Adipocyte (in vitro differentiated cells): ENCODE results near the gene METTL16.
"Not testable (repeated sequence)": the region's sequence is repeated elsewhere in the genome, so short reads cannot be mapped to it uniquely, and the experiment has no call there.

Source experiments
- DNase-seq: peaks from one replicate; pipeline ENCODE4 v3.0.0-alpha.2; 2015; ENCODE audit warnings: low read depth
- H3K27me3 ChIP-seq: replicated peaks from 2 replicates; pipeline ENCODE4 v1.7.0; 2013; ENCODE audit warnings: mild to moderate bottlenecking, low read length, moderate library complexity; ENCODE audit not compliant: control insufficient read depth, insufficient read depth
- H3K36me3 ChIP-seq: 2 replicates; pipeline ENCODE4 v1.7.0; 2013; ENCODE audit warnings: low read length, mild to moderate bottlenecking, moderate library complexity; ENCODE audit not compliant: control insufficient read depth, insufficient read depth, severe bottlenecking
- H3K4me1 ChIP-seq: 2 replicates; pipeline ENCODE4 v1.7.0; 2013; ENCODE audit warnings: mild to moderate bottlenecking, low read length, moderate library complexity; ENCODE audit not compliant: control insufficient read depth, insufficient read depth
- H3K4me3 ChIP-seq: 2 replicates; pipeline ENCODE4 v1.7.0; 2013; ENCODE audit warnings: mild to moderate bottlenecking, low read length, moderate library complexity
- H3K9ac ChIP-seq: 2 replicates; pipeline ENCODE4 v1.7.0; 2013; ENCODE audit warnings: mild to moderate bottlenecking, low read length, moderate library complexity
- H3K9me3 ChIP-seq: 2 replicates; pipeline ENCODE4 v1.7.0; 2013; ENCODE audit warnings: mild to moderate bottlenecking, low read length, moderate library complexity; ENCODE audit not compliant: control insufficient read depth

The METTL16 gene

GRCh38 chr17:2502871-2503580 lies 8.7 kb downstream of the METTL16 start:
- Histone ChIP-seq H3K4me1 (no peaks in the 10 kb centered on the region), H3K4me3 (no peak overlapping the region), H3K9me3 (no peaks in the 10 kb centered on the region), H3K9ac (no peak overlapping the region), H3K27me3 (no peaks in the 10 kb centered on the region), H3K36me3 (no peaks in the 10 kb centered on the region)
- DNase-seq: no peak

GRCh38 chr17:2500446-2500845 lies 11.2 kb downstream of the METTL16 start:
- no peak overlapping the region for H3K9ac ChIP-seq
- no peaks in the 10 kb centered on the region for H3K4me1 ChIP-seq
- H3K36me3 ChIP-seq: peaks cover 6% of the 10 kb centered on the region
- DNase-seq: no peak
- H3K4me3 ChIP-seq: no peak overlapping the region
- no peaks in the 10 kb centered on the region for H3K27me3 ChIP-seq
- H3K9me3 ChIP-seq: no peaks in the 10 kb centered on the region

GRCh38 chr17:2489286-2489685 lies 22.4 kb downstream of the METTL16 start:
- peaks cover 27% of the 10 kb centered on the region for H3K4me1 ChIP-seq
- DNase-seq, H3K27me3 ChIP-seq, H3K36me3 ChIP-seq, H3K9me3 ChIP-seq, H3K4me3 ChIP-seq, H3K9ac ChIP-seq: not testable (repeated sequence)

GRCh38 chr17:2487306-2487705 lies 24.4 kb downstream of the METTL16 start:
- peaks cover 27% of the 10 kb centered on the region for H3K4me1 ChIP-seq
- no peak overlapping the region for H3K9ac ChIP-seq
- no peak for DNase-seq
- H3K9me3 ChIP-seq: no peaks in the 10 kb centered on the region
- H3K4me3 ChIP-seq: no peak overlapping the region
- H3K27me3 ChIP-seq: no peaks in the 10 kb centered on the region
- H3K36me3 ChIP-seq: no peaks in the 10 kb centered on the region

- H3K36me3 ChIP-seq, H3K9ac ChIP-seq, H3K27me3 ChIP-seq, DNase-seq, H3K9me3 ChIP-seq, H3K4me3 ChIP-seq: not testable (repeated sequence)
- H3K4me1 ChIP-seq: peaks cover 27% of the 10 kb centered on the region
Observed at GRCh38 chr17:2486709-2487108, 25.0 kb downstream of the METTL16 start.

GRCh38 chr17:2485970-2486369 lies 25.7 kb downstream of the METTL16 start:
- no peaks in the 10 kb centered on the region for H3K36me3 ChIP-seq
- H3K4me1 ChIP-seq: peaks cover 22% of the 10 kb centered on the region
- no peaks in the 10 kb centered on the region for H3K27me3 ChIP-seq
- peak overlapping the region; percentile 72 for H3K4me3 ChIP-seq
- H3K9ac ChIP-seq: peak overlapping the region; percentile 67
- DNase-seq: no peak
- H3K9me3 ChIP-seq: no peaks in the 10 kb centered on the region

- Histone ChIP-seq H3K27me3 (no peaks in the 10 kb centered on the region), H3K9ac (peak overlapping the region; percentile 67), H3K36me3 (no peaks in the 10 kb centered on the region), H3K9me3 (no peaks in the 10 kb centered on the region), H3K4me3 (peak overlapping the region; percentile 72), H3K4me1 (peaks cover 19% of the 10 kb centered on the region)
- no peak for DNase-seq
Observed at GRCh38 chr17:2485543-2485942, 26.1 kb downstream of the METTL16 start.

- H3K36me3 ChIP-seq: no peaks in the 10 kb centered on the region
- no peak for DNase-seq
- H3K4me1 ChIP-seq: peaks cover 19% of the 10 kb centered on the region
- no peak overlapping the region for H3K9ac ChIP-seq
- no peaks in the 10 kb centered on the region for H3K9me3 ChIP-seq
- no peak overlapping the region for H3K4me3 ChIP-seq
- no peaks in the 10 kb centered on the region for H3K27me3 ChIP-seq
Observed at GRCh38 chr17:2484876-2485275, 26.8 kb downstream of the METTL16 start.

- no peak overlapping the region for H3K4me3 ChIP-seq
- DNase-seq: no peak
- H3K9ac ChIP-seq: no peak overlapping the region
- H3K4me1 ChIP-seq: peaks cover 19% of the 10 kb centered on the region
- H3K9me3 ChIP-seq: no peaks in the 10 kb centered on the region
- no peaks in the 10 kb centered on the region for H3K27me3 ChIP-seq
- H3K36me3 ChIP-seq: no peaks in the 10 kb centered on the region
Observed at GRCh38 chr17:2483084-2483483, 28.6 kb downstream of the METTL16 start.

GRCh38 chr17:2482218-2482617 lies 29.5 kb downstream of the METTL16 start:
- H3K9ac ChIP-seq: no peak overlapping the region
- no peak for DNase-seq

GRCh38 chr17:2481760-2482159 lies 29.9 kb downstream of the METTL16 start:
- H3K36me3 ChIP-seq: peaks cover 7% of the 10 kb centered on the region
- H3K4me1 ChIP-seq: peaks cover 17% of the 10 kb centered on the region
- no peak overlapping the region for H3K4me3 ChIP-seq
- no peak for DNase-seq
- no peak overlapping the region for H3K9ac ChIP-seq
- no peaks in the 10 kb centered on the region for H3K27me3 ChIP-seq
- no peaks in the 10 kb centered on the region for H3K9me3 ChIP-seq

More at GRCh38 chr17:2482218-2482617, 29.5 kb downstream of the METTL16 start:
- H3K27me3 ChIP-seq: no peaks in the 10 kb centered on the region
- H3K4me3 ChIP-seq: no peak overlapping the region
- H3K4me1 ChIP-seq: peaks cover 19% of the 10 kb centered on the region
- peaks cover 3% of the 10 kb centered on the region for H3K36me3 ChIP-seq
- H3K9me3 ChIP-seq: no peaks in the 10 kb centered on the region

- Histone ChIP-seq H3K9ac (no peak overlapping the region), H3K27me3 (no peaks in the 10 kb centered on the region)
Observed at GRCh38 chr17:2478458-2478857, 33.2 kb downstream of the METTL16 start.

More at GRCh38 chr17:2478458-2478857, 33.2 kb downstream of the METTL16 start:
- no peak overlapping the region for H3K4me3 ChIP-seq
- H3K36me3 ChIP-seq: peaks cover 29% of the 10 kb centered on the region
- no peaks in the 10 kb centered on the region for H3K9me3 ChIP-seq
- no peak for DNase-seq
- H3K4me1 ChIP-seq: no peaks in the 10 kb centered on the region
